Myometrial cell (primary cell): ENCODE results near the gene ZNF184. TPM values are rescaled to one million over a fixed set of nuclear protein-coding genes. Genes with fewer than 3 reads are reported as not detected.

Source experiments
- total RNA-seq: library from RNA; depleted of rRNA; stranded (reverse); fragments of >200 nt; gene quantifications from 2 replicates; pipeline ENCODE4 v1.2.3, GENCODE V29; 2015

The ZNF184 gene
- 3.2 and 3.5 TPM in 2 replicates for total RNA-seq

GRCh38 chr6:27472617-27473400 is at the start of gene ZNF184:
Gene ZNF184 (minus strand): TSS chr6:27473105. CDS start chr6:27472294, 811 bp downstream.

Other genes with a start within 250 kb of the ZNF184 start
- gene PRSS16, start 225.4 kb downstream of the ZNF184 start, total RNA-seq = 2.3 and 2.8 TPM in 2 replicates
- gene POM121L2, start 160.8 kb downstream of the ZNF184 start, total RNA-seq = not detected in 2 replicates
- 1.2 and 3.4 TPM in 2 replicates for gene ZNF391, start 84.3 kb downstream of the ZNF184 start, total RNA-seq